Subcutaneous adipose tissue (tissue), 4 donors: ENCODE results near the gene FANCB. TPM values are rescaled to one million over a fixed set of nuclear protein-coding genes. Genes with fewer than 3 reads are reported as not detected.

ENCODE experiments used
- total RNA-seq, 4 donors: library from RNA; depleted of rRNA; stranded (reverse); fragments of >200 nt; gene quantifications; one replicate each; pipeline ENCODE4 v1.1.0, GENCODE V29; 2016
- TF ChIP-seq, protein P1 (sequence below): fragments of 450-650 bp; IDR thresholded peaks from one replicate; pipeline ENCODE4 v1.5.1; 2016; ENCODE audit warnings: low read depth, mild to moderate bottlenecking, control low read depth, antibody characterized with exemption, moderate library complexity

The FANCB gene
- total RNA-seq, 4 donors from 2014 or later: 0.88 to 3.3 (median 1.2) TPM

DNA sequence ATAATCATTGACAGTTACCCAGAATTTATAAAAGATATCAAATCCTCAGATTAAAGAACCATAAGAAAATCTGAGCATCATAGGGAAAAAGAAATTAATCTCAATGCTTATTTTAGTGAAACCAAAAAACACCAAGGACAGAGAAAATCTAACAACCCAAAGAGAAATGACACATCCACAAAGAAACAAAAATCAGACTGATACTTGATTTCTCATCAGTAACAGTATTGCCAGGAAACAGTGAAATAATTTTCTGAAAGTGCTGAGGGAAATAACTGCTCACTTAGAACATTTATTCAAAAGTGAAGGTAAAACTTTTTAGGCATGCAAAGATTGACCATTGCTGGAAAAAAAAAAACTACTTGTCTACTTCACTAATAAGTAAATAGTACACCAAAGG lies 11.0 kb upstream of the FANCB start:
- TF ChIP-seq, protein P1, sequence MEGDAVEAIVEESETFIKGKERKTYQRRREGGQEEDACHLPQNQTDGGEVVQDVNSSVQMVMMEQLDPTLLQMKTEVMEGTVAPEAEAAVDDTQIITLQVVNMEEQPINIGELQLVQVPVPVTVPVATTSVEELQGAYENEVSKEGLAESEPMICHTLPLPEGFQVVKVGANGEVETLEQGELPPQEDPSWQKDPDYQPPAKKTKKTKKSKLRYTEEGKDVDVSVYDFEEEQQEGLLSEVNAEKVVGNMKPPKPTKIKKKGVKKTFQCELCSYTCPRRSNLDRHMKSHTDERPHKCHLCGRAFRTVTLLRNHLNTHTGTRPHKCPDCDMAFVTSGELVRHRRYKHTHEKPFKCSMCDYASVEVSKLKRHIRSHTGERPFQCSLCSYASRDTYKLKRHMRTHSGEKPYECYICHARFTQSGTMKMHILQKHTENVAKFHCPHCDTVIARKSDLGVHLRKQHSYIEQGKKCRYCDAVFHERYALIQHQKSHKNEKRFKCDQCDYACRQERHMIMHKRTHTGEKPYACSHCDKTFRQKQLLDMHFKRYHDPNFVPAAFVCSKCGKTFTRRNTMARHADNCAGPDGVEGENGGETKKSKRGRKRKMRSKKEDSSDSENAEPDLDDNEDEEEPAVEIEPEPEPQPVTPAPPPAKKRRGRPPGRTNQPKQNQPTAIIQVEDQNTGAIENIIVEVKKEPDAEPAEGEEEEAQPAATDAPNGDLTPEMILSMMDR: no peak

GRCh38 chrX:14875624-14876023 lies 2.8 kb upstream of the FANCB start:
- TF ChIP-seq, protein P1: no peak

DNA sequence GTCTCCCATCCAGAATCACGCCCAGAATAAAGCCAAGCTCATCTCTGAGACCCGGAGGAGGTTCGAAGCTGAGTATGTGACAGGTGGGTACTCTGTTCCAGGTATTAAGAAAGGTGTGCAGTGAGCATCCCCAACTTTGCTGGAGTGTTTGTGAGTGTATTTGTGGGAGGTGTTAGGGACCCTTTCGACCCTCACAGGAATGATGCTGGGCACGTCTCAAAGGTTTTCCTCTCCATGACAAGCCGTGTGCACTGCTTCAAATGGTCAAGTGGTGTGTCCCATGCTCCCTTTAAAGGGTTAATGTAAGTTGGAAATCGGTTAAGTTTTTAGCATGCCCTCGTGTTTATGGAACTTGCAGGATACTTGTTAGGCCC lies 794 bp upstream of the FANCB start:
- TF ChIP-seq, protein P1: no peak

- TF ChIP-seq, protein P1: no peak
Observed at GRCh38 chrX:14872355-14872754, 514 bp downstream of the FANCB start.

DNA sequence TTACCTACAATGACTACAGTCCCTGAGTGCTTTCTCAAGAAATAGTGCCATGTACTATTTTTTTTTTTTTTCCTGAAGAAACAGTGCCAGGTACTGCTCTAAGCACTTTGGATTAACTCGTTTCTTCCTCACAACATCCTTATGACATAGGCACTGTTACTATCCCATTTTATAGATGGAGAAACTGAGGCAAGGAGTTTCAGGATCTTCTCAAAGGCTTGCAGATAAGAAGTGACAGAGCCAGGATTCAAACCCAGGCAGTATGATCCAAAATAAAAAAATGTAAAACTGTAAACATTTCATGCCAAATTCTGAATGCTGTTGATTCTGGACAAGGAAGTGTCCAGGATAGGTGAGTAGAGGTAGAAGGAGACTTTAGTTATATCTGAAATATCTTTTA lies 1.1 kb downstream of the FANCB start:
- TF ChIP-seq, protein P1: no peak

GRCh38 chrX:14865201-14865600 lies 7.7 kb downstream of the FANCB start:
- TF ChIP-seq, protein P1: no peak

GRCh38 chrX:14864631-14865030 lies 8.2 kb downstream of the FANCB start:
- TF ChIP-seq, protein P1: no peak

- TF ChIP-seq, protein P1: no peak
Observed at GRCh38 chrX:14851526-14851925, 21.3 kb downstream of the FANCB start.
